HepG2 (cell line): ENCODE results near the gene DBN1. TPM values are rescaled to one million over a fixed set of nuclear protein-coding genes. Genes with fewer than 3 reads are reported as not detected.

ENCODE experiments used
- AGO2 ChIP-seq: fragments of 200-400 bp; formaldehyde crosslinking; optimal IDR thresholded peaks from 2 replicates; pipeline ENCODE3; 2017; ENCODE audit warnings: mild to moderate bottlenecking, low read depth, low read length, moderate library complexity
- HCFC1 ChIP-seq: fragments of 150-350 bp; IDR thresholded peaks from 2 replicates; pipeline ENCODE4 v1.6.1; 2014; ENCODE audit warnings: low read depth, low read length
- MED1 ChIP-seq: sonication (generic); formaldehyde crosslinking; IDR thresholded peaks from 2 replicates; pipeline ENCODE4 v1.4.0; 2020; ENCODE audit warnings: missing genetic modification reagents
- MYC ChIP-seq: sonication (generic); formaldehyde crosslinking; IDR thresholded peaks from 2 replicates; pipeline ENCODE4 v1.9.0; 2021; ENCODE audit warnings: missing genetic modification reagents, borderline replicate concordance
- NFYC ChIP-seq: IDR thresholded peaks from 2 replicates; pipeline ENCODE4 v1.6.1; 2016; ENCODE audit warnings: missing genetic modification reagents, missing compliant biosample characterization
- RBM39 ChIP-seq: fragments of 200-400 bp; formaldehyde crosslinking; IDR thresholded peaks from one replicate; pipeline ENCODE4 v1.6.1; 2018; ENCODE audit warnings: antibody characterized with exemption, mild to moderate bottlenecking, low read depth, low read length; ENCODE audit not compliant: poor library complexity, severe bottlenecking
- SIX1 ChIP-seq: sonication (generic); formaldehyde crosslinking; IDR thresholded peaks from 2 replicates; pipeline ENCODE4 v1.4.0; 2020; ENCODE audit warnings: missing genetic modification reagents, borderline replicate concordance
- SNAI1 ChIP-seq: sonication (generic); formaldehyde crosslinking; IDR thresholded peaks from 2 replicates; pipeline ENCODE4 v1.5.0; 2020; ENCODE audit warnings: mild to moderate bottlenecking, missing genetic modification reagents, borderline replicate concordance
- SOX6 ChIP-seq, 2 experiments: fragments of 450-650 bp in 1 of 2; sonication (generic) in 1 of 2; formaldehyde crosslinking in 1 of 2; IDR thresholded peaks; 2 replicates each; pipeline versions ENCODE4 v1.4.0 to v1.6.1; 2017 to 2020; ENCODE audit warnings: antibody characterized with exemption in 1 of 2, mild to moderate bottlenecking in 1 of 2, missing genetic modification reagents in 1 of 2
- TAF15 ChIP-seq: fragments of 200-400 bp; formaldehyde crosslinking; IDR thresholded peaks from one replicate; pipeline ENCODE4 v1.6.1; 2018; ENCODE audit warnings: mild to moderate bottlenecking, low read depth, low read length; ENCODE audit not compliant: poor library complexity, severe bottlenecking
- ZFP36L1 ChIP-seq: sonication (generic); formaldehyde crosslinking; IDR thresholded peaks from 2 replicates; pipeline ENCODE4 v1.8.0; 2022; ENCODE audit warnings: mild to moderate bottlenecking, missing genetic modification reagents, moderate library complexity
- ZFP90 ChIP-seq: sonication (generic); formaldehyde crosslinking; IDR thresholded peaks from 2 replicates; pipeline ENCODE4 v1.8.0; 2022; ENCODE audit warnings: missing genetic modification reagents, mild to moderate bottlenecking, inconsistent platforms, borderline replicate concordance
- ZFX ChIP-seq: sonication (generic); formaldehyde crosslinking; IDR thresholded peaks from 2 replicates; pipeline ENCODE4 v1.4.0; 2020; ENCODE audit warnings: mild to moderate bottlenecking, low read depth, missing genetic modification reagents, moderate library complexity
- ZNF225 ChIP-seq: sonication (generic); formaldehyde crosslinking; IDR thresholded peaks from 2 replicates; pipeline ENCODE4 v1.4.0; 2020; ENCODE audit warnings: mild to moderate bottlenecking, missing genetic modification reagents
- ZNF451 ChIP-seq: sonication (generic); formaldehyde crosslinking; IDR thresholded peaks from 2 replicates; pipeline ENCODE4 v1.5.0; 2020; ENCODE audit warnings: mild to moderate bottlenecking, missing genetic modification reagents
- ZNF549 ChIP-seq: sonication (generic); formaldehyde crosslinking; IDR thresholded peaks from 2 replicates; pipeline ENCODE4 v1.5.0; 2020; ENCODE audit warnings: missing genetic modification reagents
- ZNF660 ChIP-seq: sonication (generic); formaldehyde crosslinking; IDR thresholded peaks from 2 replicates; pipeline ENCODE4 v1.5.1; 2020; ENCODE audit warnings: mild to moderate bottlenecking, low read depth, missing genetic modification reagents, borderline replicate concordance
- polyA plus RNA-seq, 8 experiments: library from polyadenylated mRNA; depleted of rRNA in 3 of 8; stranded (reverse) in 7 of 8; unstranded in 1 of 8; fragments of >200 nt; fragmentation: Illumina TruSeq in 4 of 8; extraction: Trizol in 4 of 8; gene quantifications; 2 replicates each; pipeline versions ENCODE4 v1.2.1 to v1.2.3, GENCODE V29; 2011 to 2016; ENCODE audit warnings: low read depth in 4 of 8, missing spikeins in 1 of 8, mixed read lengths in 1 of 8; ENCODE audit not compliant: insufficient read depth in 1 of 8
- total RNA-seq, 5 experiments: library from RNA; depleted of rRNA; stranded (reverse); fragments of >200 nt; fragmentation: Illumina TruSeq; extraction: Trizol; gene quantifications; 2 replicates each; pipeline ENCODE4 v1.2.3, GENCODE V29; 2016; ENCODE audit warnings: low read depth in 1 of 5
- TF ChIP-seq, protein P1 (sequence below): sonication (generic); formaldehyde crosslinking; IDR thresholded peaks from 2 replicates; pipeline ENCODE4 v1.4.0; 2020; ENCODE audit warnings: missing genetic modification reagents, mild to moderate bottlenecking, borderline replicate concordance
- TF ChIP-seq, protein P2 (sequence below): sonication (generic); formaldehyde crosslinking; IDR thresholded peaks from 2 replicates; pipeline ENCODE4 v1.4.0; 2020; ENCODE audit warnings: missing genetic modification reagents
- TF ChIP-seq, protein P3 (sequence below), 2 experiments: fragments of 450-650 bp in 1 of 2; sonication (generic) in 1 of 2; formaldehyde crosslinking; IDR thresholded peaks; 2 replicates each; pipeline versions ENCODE4 v1.5.0 to v1.8.0; 2020 to 2022; ENCODE audit warnings: mild to moderate bottlenecking in 1 of 2, missing genetic modification reagents in 1 of 2
- TF ChIP-seq, protein P4 (sequence below): sonication (generic); formaldehyde crosslinking; IDR thresholded peaks from 2 replicates; pipeline ENCODE4 v1.9.0; 2021; ENCODE audit warnings: missing genetic modification reagents, borderline replicate concordance

DBN1 gene
- total and polyA plus RNA-seq, 2 of the 13 experiments (the other 11 are each of a cell fraction or from before 2014, with no cell fraction given) = 27.0 to 37.3 TPM

DNA sequence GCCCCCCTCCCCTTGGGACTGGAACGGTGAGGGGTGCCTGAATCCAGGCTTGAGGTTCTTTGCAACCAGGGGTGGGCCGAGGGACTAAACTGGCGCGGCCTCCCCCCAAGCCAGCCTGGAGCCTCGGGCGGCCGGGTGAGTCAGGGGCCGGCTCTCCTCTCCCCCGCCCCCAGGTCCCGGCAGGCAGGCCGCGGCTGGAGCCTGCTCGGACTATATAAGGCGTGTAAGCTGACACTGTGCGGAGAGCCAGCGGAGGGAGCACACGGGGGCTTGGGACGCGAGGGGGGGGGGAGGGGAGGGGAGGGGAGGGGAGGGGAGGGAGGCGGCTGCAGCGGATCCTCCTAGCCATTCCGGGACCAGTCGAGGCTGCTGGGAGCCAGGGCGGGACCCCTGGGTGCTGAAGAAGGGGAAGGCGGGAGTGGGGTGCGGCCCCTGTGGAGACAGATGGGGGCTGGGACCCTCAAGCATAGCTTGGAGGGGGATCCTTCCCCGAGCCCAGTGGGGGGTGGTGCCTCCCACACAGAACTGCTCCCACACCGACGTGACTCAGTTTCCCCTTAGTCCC, 23.4 kb upstream of the DBN1 start (continued):
- no peak for TF ChIP-seq HCFC1
- TF ChIP-seq ZNF225 (CRISPR knock-in tag) = no peak
- no peak for TF ChIP-seq RBM39
- no peak for TF ChIP-seq ZFP36L1 (CRISPR knock-in tag)
- TF ChIP-seq, protein P1, sequence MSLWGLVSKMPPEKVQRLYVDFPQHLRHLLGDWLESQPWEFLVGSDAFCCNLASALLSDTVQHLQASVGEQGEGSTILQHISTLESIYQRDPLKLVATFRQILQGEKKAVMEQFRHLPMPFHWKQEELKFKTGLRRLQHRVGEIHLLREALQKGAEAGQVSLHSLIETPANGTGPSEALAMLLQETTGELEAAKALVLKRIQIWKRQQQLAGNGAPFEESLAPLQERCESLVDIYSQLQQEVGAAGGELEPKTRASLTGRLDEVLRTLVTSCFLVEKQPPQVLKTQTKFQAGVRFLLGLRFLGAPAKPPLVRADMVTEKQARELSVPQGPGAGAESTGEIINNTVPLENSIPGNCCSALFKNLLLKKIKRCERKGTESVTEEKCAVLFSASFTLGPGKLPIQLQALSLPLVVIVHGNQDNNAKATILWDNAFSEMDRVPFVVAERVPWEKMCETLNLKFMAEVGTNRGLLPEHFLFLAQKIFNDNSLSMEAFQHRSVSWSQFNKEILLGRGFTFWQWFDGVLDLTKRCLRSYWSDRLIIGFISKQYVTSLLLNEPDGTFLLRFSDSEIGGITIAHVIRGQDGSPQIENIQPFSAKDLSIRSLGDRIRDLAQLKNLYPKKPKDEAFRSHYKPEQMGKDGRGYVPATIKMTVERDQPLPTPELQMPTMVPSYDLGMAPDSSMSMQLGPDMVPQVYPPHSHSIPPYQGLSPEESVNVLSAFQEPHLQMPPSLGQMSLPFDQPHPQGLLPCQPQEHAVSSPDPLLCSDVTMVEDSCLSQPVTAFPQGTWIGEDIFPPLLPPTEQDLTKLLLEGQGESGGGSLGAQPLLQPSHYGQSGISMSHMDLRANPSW (CRISPR knock-in tag) = no peak
- TF ChIP-seq MYC = no peak
- 0 out of 2 replicates have a peak, but pooled peaks have one; percentile 74 for TF ChIP-seq SNAI1 (CRISPR knock-in tag)
- TF ChIP-seq SIX1 (CRISPR knock-in tag) = peak; percentile 49; the same call in 1 of the 2 replicates
- TF ChIP-seq, protein P2, sequence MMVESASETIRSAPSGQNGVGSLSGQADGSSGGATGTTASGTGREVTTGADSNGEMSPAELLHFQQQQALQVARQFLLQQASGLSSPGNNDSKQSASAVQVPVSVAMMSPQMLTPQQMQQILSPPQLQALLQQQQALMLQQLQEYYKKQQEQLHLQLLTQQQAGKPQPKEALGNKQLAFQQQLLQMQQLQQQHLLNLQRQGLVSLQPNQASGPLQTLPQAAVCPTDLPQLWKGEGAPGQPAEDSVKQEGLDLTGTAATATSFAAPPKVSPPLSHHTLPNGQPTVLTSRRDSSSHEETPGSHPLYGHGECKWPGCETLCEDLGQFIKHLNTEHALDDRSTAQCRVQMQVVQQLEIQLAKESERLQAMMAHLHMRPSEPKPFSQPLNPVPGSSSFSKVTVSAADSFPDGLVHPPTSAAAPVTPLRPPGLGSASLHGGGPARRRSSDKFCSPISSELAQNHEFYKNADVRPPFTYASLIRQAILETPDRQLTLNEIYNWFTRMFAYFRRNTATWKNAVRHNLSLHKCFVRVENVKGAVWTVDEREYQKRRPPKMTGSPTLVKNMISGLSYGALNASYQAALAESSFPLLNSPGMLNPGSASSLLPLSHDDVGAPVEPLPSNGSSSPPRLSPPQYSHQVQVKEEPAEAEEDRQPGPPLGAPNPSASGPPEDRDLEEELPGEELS = 0 out of 2 replicates have a peak, but pooled peaks have one; percentile 8
- no peak for TF ChIP-seq ZNF451
- TF ChIP-seq ZNF549 (CRISPR knock-in tag) = no peak
- 0 out of 2 replicates have a peak, but pooled peaks have one; percentile 5 for TF ChIP-seq MED1 (CRISPR knock-in tag)
- peak; percentile 62 for TF ChIP-seq AGO2
- TF ChIP-seq TAF15 = no peak
- TF ChIP-seq, protein P3, sequence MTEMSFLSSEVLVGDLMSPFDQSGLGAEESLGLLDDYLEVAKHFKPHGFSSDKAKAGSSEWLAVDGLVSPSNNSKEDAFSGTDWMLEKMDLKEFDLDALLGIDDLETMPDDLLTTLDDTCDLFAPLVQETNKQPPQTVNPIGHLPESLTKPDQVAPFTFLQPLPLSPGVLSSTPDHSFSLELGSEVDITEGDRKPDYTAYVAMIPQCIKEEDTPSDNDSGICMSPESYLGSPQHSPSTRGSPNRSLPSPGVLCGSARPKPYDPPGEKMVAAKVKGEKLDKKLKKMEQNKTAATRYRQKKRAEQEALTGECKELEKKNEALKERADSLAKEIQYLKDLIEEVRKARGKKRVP (CRISPR knock-in tag; IDR thresholded peaks at IDR 0.05) = peak in 1 of 2 experiments; percentile 20; a peak in 1 of 4 replicates
- TF ChIP-seq ZFP90 = 0 out of 2 replicates have a peak, but pooled peaks have one; percentile 9
- peak; percentile 58 for TF ChIP-seq ZFX (CRISPR knock-in tag)
- TF ChIP-seq NFYC = no peak
- TF ChIP-seq SOX6 (IDR thresholded peaks at IDR 0.05) = no peak
- no peak for TF ChIP-seq SOX6 (CRISPR knock-in tag; IDR thresholded peaks at IDR 0.05)
- TF ChIP-seq ZNF660 (CRISPR knock-in tag) = no peak
- TF ChIP-seq, protein P4, sequence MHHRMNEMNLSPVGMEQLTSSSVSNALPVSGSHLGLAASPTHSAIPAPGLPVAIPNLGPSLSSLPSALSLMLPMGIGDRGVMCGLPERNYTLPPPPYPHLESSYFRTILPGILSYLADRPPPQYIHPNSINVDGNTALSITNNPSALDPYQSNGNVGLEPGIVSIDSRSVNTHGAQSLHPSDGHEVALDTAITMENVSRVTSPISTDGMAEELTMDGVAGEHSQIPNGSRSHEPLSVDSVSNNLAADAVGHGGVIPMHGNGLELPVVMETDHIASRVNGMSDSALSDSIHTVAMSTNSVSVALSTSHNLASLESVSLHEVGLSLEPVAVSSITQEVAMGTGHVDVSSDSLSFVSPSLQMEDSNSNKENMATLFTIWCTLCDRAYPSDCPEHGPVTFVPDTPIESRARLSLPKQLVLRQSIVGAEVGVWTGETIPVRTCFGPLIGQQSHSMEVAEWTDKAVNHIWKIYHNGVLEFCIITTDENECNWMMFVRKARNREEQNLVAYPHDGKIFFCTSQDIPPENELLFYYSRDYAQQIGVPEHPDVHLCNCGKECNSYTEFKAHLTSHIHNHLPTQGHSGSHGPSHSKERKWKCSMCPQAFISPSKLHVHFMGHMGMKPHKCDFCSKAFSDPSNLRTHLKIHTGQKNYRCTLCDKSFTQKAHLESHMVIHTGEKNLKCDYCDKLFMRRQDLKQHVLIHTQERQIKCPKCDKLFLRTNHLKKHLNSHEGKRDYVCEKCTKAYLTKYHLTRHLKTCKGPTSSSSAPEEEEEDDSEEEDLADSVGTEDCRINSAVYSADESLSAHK (CRISPR knock-in tag) = no peak
